CD4-positive, CD25-positive, alpha-beta regulatory T cell (primary cell): ENCODE data around the gene SIRT3. TPM values are rescaled to one million over a fixed set of nuclear protein-coding genes. Genes with fewer than 3 reads are reported as not detected.
A peak's percentile ranks its signal among the peaks of the same experiment; 100 is the strongest.

Source experiments
- ATAC-seq, 2 donors: fragments of 150-1000 bp; cut with Tn5 transposase; one replicate each; pipeline ENCODE4 v1.10.0; 2021; ENCODE audit warnings: low read depth in 2 of 2, moderate number of reproducible peaks in 2 of 2, moderate library complexity in 1 of 2
- DNase-seq, 3 donors: peaks; one replicate each; pipeline versions ENCODE4 v3.0.0 to v3.0.0-alpha.2; 2012 to 2022; ENCODE audit warnings: mixed read lengths in 1 of 3
- H3K27ac ChIP-seq: one replicate; pipeline ENCODE4 v1.7.0; 2013; ENCODE audit warnings: mild to moderate bottlenecking, low read length; ENCODE audit not compliant: insufficient read depth, poor library complexity, severe bottlenecking
- H3K27me3 ChIP-seq: one replicate; pipeline ENCODE4 v1.7.0; 2013; ENCODE audit warnings: low read length; ENCODE audit not compliant: control insufficient read depth, insufficient read depth
- H3K36me3 ChIP-seq: one replicate; pipeline ENCODE4 v1.7.0; 2013; ENCODE audit warnings: mild to moderate bottlenecking, low read length, moderate library complexity; ENCODE audit not compliant: control insufficient read depth, insufficient read depth
- H3K4me1 ChIP-seq: 2 replicates; pipeline ENCODE4 v1.7.0; 2013; ENCODE audit warnings: mild to moderate bottlenecking, low read length; ENCODE audit not compliant: insufficient read depth, control insufficient read depth, poor library complexity, severe bottlenecking
- H3K4me3 ChIP-seq: one replicate; pipeline ENCODE4 v1.7.0; 2013; ENCODE audit warnings: low read depth, mild to moderate bottlenecking, low read length, moderate library complexity
- H3K9me3 ChIP-seq, 2 experiments: 1 replicate in 1 of 2; 2 replicates in 1 of 2; pipeline ENCODE4 v1.7.0; 2013; ENCODE audit warnings: low read length in 2 of 2, mild to moderate bottlenecking in 1 of 2, moderate library complexity in 1 of 2; ENCODE audit not compliant: control insufficient read depth in 2 of 2
- H3K27ac Mint-ChIP-seq, 3 donors: one replicate each; pipeline ENCODE4 v1.8.0; 2020 to 2022; ENCODE audit warnings: mild to moderate bottlenecking in 3 of 3, mixed read lengths in 3 of 3, moderate library complexity in 2 of 3
- H3K27me3 Mint-ChIP-seq: one replicate; pipeline ENCODE4 v1.8.0; 2022; ENCODE audit warnings: mild to moderate bottlenecking, mixed read lengths
- H3K36me3 Mint-ChIP-seq: one replicate; pipeline ENCODE4 v1.8.0; 2020; ENCODE audit warnings: mixed read lengths
- H3K4me1 Mint-ChIP-seq, 4 donors: one replicate each; pipeline ENCODE4 v1.8.0; 2020 to 2022; ENCODE audit warnings: mixed read lengths in 4 of 4, mild to moderate bottlenecking in 1 of 4
- H3K4me3 Mint-ChIP-seq, 4 donors: one replicate each; pipeline ENCODE4 v1.8.0; 2020 to 2022; ENCODE audit warnings: mild to moderate bottlenecking in 4 of 4, mixed read lengths in 4 of 4, moderate library complexity in 3 of 4
- H3K9me3 Mint-ChIP-seq, 7 donors: one replicate each; pipeline ENCODE4 v1.8.0; 2020 to 2022; ENCODE audit warnings: mixed read lengths in 7 of 7, mild to moderate bottlenecking in 3 of 7, moderate library complexity in 2 of 7
- polyA plus RNA-seq, 4 donors: library from polyadenylated mRNA; unstranded; fragments of 300-500 nt; fragmentation: Illumina TruSeq; gene quantifications; one replicate each; pipeline ENCODE4 v1.2.3, GENCODE V29; 2021
- total RNA-seq: library from RNA; stranded (reverse); gene quantifications from one replicate; pipeline ENCODE4 v1.2.3, GENCODE V29; 2022

SIRT3 gene
- total and polyA plus RNA-seq, 5 donors from 2014 or later, result 6.9 to 14.2 (median 11.6) TPM

DNA sequence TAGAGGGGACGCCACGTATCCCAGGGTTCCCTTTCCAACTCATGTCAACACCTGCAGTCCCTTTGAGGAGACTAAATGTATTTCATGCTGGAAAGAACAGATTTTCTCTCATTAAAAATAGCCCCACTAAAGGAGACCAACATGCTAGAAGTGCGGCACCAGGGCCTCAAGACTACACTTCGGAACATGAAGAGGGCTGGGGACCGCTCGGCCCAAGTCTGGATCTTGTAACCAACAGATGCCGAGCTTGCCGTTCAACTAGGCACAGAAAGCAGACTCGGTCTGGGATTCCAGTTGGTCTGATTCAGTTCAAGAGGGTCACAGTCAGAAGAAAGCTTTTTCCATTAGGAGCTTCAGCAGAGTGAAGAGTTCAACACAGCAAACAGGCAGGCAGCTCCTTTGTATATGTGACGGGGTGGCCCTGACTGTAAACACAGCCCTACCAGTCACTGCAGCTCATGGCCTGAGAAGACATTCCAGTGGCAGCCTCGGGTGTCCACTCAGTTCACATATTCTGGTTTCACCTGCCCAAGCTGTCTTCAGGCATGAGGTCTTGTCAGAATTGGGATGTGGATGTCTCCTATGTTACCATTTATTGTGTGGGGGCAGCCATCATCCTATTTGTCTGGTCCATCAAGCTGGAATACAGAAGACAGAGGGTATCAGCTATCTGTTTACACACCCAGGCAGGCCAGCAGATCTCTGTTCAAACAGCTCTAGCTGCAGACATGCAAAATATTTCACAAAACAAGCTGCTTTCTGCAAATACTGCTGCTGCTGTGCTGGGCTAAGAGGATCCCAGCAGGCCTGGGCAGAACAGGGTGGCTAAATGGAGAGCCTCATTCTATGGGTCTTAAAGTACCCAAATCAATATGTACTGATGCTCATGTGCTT is 19.8 kb downstream of the SIRT3 start:
- Histone ChIP-seq H3K27me3 (no peaks in the 10 kb centered on the region), H3K4me1 (no peaks in the 10 kb centered on the region), H3K27ac (no peak overlapping the region), H3K4me3 (no peak overlapping the region), H3K9me3 (no peaks in the 10 kb centered on the region), H3K36me3 (peaks cover 42% of the 10 kb centered on the region)
- peaks cover 16% of the 10 kb centered on the region for H3K36me3 Mint-ChIP-seq
- no peaks in the 10 kb centered on the region for H3K27me3 Mint-ChIP-seq
- no peak for DNase-seq
- H3K4me1 Mint-ChIP-seq, result peaks cover 0 to 13% (median 4%) of the 10 kb centered on the region in 4 donors
- H3K4me3 Mint-ChIP-seq, result no peak overlapping the region
- H3K9me3 Mint-ChIP-seq, result no peaks in the 10 kb centered on the region
- no peak for ATAC-seq
- H3K27ac Mint-ChIP-seq, result peak overlapping the region in 1 of 3 donors; percentile 20

DNA sequence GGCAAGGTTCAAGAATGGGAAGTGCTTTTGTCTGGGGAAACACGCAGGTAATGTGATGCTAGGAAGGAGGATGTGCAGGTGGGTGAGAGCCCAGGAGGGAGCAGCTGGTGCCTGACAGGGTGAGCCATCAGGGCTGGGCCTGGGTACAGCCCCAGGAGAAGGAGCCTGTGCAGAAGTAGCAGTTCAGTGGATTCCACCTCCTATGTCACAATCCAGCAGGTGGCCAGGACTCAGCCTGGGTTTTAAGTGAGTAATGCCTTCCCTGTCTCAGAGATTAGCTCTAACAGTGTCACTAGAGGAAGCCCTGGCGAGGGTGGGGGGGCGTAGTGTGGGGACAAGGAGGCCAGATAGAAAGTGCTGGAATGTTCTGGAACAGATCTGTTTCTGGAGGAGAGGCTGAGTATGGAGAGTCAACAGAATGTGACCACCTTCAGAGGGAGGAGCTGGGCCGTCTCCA is 20.5 kb downstream of the SIRT3 start:
- ATAC-seq (no peak), DNase-seq (no peak)
- no peaks in the 10 kb centered on the region for H3K27me3 Mint-ChIP-seq
- peaks cover 19% of the 10 kb centered on the region for H3K36me3 Mint-ChIP-seq
- Histone ChIP-seq H3K27ac (no peak overlapping the region), H3K4me1 (peaks cover 1% of the 10 kb centered on the region), H3K27me3 (no peaks in the 10 kb centered on the region), H3K9me3 (no peaks in the 10 kb centered on the region), H3K36me3 (peaks cover 50% of the 10 kb centered on the region), H3K4me3 (no peak overlapping the region)
- no peaks in the 10 kb centered on the region for H3K9me3 Mint-ChIP-seq
- H3K27ac Mint-ChIP-seq, result peak overlapping the region in 1 of 3 donors; percentile 32
- peak overlapping the region in 1 of 4 donors; percentile 59 for H3K4me3 Mint-ChIP-seq
- H3K4me1 Mint-ChIP-seq, result peaks cover 0 to 20% (median 6%) of the 10 kb centered on the region in 4 donors

DNA sequence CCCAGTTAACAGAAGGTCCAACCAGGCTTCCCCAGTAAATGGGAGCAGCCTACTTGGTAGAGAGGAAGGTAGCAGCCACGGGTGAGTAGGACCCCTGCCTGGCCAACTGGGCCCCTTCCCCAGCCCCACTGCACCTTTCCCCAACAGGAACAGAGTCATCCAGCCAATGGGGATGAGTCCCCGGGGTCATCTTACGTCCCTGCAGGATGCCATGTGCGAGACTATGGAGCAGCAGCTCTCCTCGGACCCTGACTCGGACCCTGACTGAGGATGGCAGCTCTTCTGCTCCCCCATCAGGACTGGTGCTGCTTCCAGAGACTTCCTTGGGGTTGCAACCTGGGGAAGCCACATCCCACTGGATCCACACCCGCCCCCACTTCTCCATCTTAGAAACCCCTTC is 22.1 kb downstream of the SIRT3 start:
- Mint-ChIP-seq H3K9me3 (no peaks in the 10 kb centered on the region), H3K27me3 (no peaks in the 10 kb centered on the region), H3K36me3 (peaks cover 24% of the 10 kb centered on the region), H3K27ac (no peak overlapping the region), H3K4me1 (peaks cover 0 to 31% (median 11%) of the 10 kb centered on the region in 4 donors), H3K4me3 (peak overlapping the region in 1 of 4 donors; percentile 71)
- Histone ChIP-seq H3K27me3 (no peaks in the 10 kb centered on the region), H3K9me3 (no peaks in the 10 kb centered on the region), H3K36me3 (peaks cover 58% of the 10 kb centered on the region), H3K4me1 (peaks cover 17% of the 10 kb centered on the region), H3K27ac (no peak overlapping the region), H3K4me3 (no peak overlapping the region)
- DNase-seq, result no peak
- ATAC-seq, result no peak

DNA sequence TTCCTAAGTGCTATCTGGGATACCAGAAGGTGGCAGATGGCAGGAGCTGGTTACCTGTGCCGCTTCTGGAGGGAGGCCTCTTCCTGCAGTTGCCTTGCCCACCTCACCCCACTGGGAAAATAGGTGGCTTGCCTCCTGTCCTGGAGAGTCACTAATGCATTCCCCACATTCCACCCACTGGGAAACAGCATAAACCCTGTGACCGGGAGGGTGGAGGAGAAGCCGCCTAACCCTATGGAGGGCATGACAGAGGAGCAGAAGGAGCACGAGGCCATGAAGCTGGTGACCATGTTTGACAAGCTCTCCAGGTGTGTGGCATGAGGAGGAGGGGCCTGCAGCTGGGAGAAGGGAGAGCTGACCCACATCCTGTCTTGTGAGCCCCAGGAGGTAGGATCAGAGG is 23.0 kb downstream of the SIRT3 start:
- peaks cover 0 to 32% (median 11%) of the 10 kb centered on the region in 4 donors for H3K4me1 Mint-ChIP-seq
- no peaks in the 10 kb centered on the region for H3K9me3 ChIP-seq
- ATAC-seq (no peak), DNase-seq (no peak)
- H3K27ac ChIP-seq, result no peak overlapping the region
- H3K4me3 Mint-ChIP-seq, result no peak overlapping the region
- H3K36me3 ChIP-seq, result peaks cover 58% of the 10 kb centered on the region
- H3K4me3 ChIP-seq, result no peak overlapping the region
- no peaks in the 10 kb centered on the region for H3K27me3 ChIP-seq
- H3K27ac Mint-ChIP-seq, result peak overlapping the region in 1 of 3 donors; percentile 32
- H3K4me1 ChIP-seq, result peaks cover 22% of the 10 kb centered on the region
- no peaks in the 10 kb centered on the region for H3K9me3 Mint-ChIP-seq
- H3K27me3 Mint-ChIP-seq, result no peaks in the 10 kb centered on the region
- peaks cover 24% of the 10 kb centered on the region for H3K36me3 Mint-ChIP-seq

DNA sequence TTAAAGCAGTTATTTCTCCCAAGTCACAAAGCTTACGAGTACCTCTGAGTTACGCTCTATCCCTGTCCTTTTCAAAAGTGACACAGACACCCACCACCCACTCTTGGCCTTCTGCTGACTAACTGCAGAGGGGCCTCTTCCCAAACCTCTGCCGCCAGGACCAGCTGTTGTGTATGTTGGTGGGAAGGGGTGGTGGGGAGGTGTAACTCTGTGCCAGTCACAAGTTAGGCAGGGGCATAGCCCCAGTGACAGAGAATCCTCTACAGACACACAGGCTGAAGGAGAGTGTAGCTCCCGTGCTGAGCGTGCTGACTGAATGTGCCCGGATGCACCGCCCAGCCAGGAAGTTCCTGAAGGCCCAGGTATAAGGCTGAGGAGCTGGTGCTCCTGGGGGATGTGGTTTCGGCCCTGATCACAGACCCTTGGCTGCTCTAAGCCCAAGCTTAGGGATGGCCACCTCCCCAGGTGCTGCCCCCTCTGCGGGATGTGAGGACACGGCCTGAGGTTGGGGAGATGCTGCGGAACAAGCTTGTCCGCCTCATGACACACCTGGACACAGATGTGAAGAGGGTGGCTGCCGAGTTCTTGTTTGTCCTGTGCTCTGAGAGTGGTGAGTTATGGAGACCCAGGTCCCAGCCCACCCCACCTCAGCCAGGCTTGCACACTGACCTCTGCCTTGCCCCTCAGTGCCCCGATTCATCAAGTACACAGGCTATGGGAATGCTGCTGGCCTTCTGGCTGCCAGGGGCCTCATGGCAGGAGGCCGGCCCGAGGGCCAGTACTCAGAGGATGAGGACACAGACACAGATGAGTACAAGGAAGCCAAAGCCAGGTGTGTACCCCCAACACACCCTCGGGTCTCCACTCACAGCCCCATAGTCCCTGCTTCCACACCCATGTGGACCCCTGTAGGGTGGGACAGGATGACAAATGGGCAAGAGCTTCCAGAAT is 23.7 kb downstream of the SIRT3 start:
- peaks cover 1% of the 10 kb centered on the region for H3K27me3 Mint-ChIP-seq
- DNase-seq, result no peak

DNA sequence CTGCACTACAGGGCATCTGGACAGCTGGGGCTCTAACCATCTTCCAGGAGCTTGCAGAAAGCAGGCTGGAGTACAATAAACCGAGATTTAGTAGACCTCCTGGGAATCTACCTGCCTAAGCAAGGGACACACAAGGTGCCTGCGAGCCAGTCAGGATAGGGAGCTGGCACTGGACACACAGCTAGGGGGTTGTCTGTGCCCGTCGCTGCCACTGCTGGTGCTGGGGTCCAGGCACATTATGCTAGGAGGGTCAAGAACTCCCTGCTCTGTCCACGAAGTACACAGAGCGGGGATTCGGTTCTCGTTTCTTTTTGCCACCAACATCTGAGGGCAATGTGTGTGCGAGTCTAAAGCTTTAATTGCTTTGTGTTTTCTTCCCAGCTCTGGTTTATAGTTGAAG is 24.4 kb downstream of the SIRT3 start:
- Mint-ChIP-seq H3K4me3 (peak overlapping the region; percentile 28 to 97 (median 76)), H3K27ac (peak overlapping the region in 1 of 3 donors; percentile 67), H3K9me3 (no peaks in the 10 kb centered on the region), H3K27me3 (peaks cover 4% of the 10 kb centered on the region), H3K36me3 (peaks cover 27% of the 10 kb centered on the region), H3K4me1 (peaks cover 0 to 33% (median 15%) of the 10 kb centered on the region in 4 donors)
- DNase-seq, result no peak
- Histone ChIP-seq H3K27me3 (no peaks in the 10 kb centered on the region), H3K36me3 (peaks cover 58% of the 10 kb centered on the region), H3K4me3 (no peak overlapping the region), H3K4me1 (peaks cover 29% of the 10 kb centered on the region), H3K9me3 (no peaks in the 10 kb centered on the region), H3K27ac (no peak overlapping the region)
- ATAC-seq, result no peak

More for the DNA sequence above, 23.7 kb downstream of the SIRT3 start:
- ATAC-seq, result no peak
- Mint-ChIP-seq H3K4me3 (peak overlapping the region in 2 of 4 donors; percentile 38 to 97), H3K36me3 (peaks cover 27% of the 10 kb centered on the region), H3K9me3 (no peaks in the 10 kb centered on the region), H3K27ac (peak overlapping the region in 1 of 3 donors; percentile 32), H3K4me1 (peaks cover 0 to 30% (median 14%) of the 10 kb centered on the region in 4 donors)
- Histone ChIP-seq H3K9me3 (no peaks in the 10 kb centered on the region), H3K36me3 (peaks cover 58% of the 10 kb centered on the region), H3K27me3 (no peaks in the 10 kb centered on the region), H3K4me3 (no peak overlapping the region), H3K27ac (no peak overlapping the region), H3K4me1 (peaks cover 27% of the 10 kb centered on the region)

DNA sequence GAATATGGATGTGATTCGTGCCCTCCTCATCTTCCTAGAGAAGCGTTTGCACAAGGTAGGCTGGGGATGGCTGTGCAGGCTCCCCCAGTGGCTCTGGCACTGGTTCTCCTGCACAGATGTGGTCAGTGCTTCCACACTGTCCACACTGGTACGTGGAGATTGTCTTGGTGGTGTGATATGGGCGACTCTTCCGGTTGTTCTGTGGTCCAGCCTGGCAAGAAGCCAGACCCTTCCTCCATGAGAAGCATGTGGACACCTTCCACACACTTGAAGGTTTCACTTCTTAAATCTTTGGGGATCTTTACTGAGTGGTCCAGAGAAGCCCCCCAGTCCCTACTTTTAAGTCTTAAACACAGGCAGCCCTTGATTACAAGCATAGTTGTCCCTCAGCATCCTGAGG is 24.8 kb downstream of the SIRT3 start:
- H3K27me3 Mint-ChIP-seq, result peaks cover 4% of the 10 kb centered on the region
- H3K4me3 Mint-ChIP-seq, result peak overlapping the region; percentile 28 to 97 (median 76)
- no peak for ATAC-seq
- H3K36me3 ChIP-seq, result peaks cover 58% of the 10 kb centered on the region
- H3K9me3 Mint-ChIP-seq, result peaks cover 0 to 1% (median 0%) of the 10 kb centered on the region in 7 donors
- H3K27ac ChIP-seq, result no peak overlapping the region
- H3K27ac Mint-ChIP-seq, result peak overlapping the region in 1 of 3 donors; percentile 67
- no peaks in the 10 kb centered on the region for H3K27me3 ChIP-seq
- no peak for DNase-seq
- H3K9me3 ChIP-seq, result no peaks in the 10 kb centered on the region
- peaks cover 34% of the 10 kb centered on the region for H3K4me1 ChIP-seq
- H3K4me3 ChIP-seq, result no peak overlapping the region
- H3K4me1 Mint-ChIP-seq, result peaks cover 0 to 34% (median 17%) of the 10 kb centered on the region in 4 donors
- H3K36me3 Mint-ChIP-seq, result peaks cover 27% of the 10 kb centered on the region
